Cortex of kidney (tissue), 1 donor: Measurements from ENCODE around the gene ZDHHC19.
"Not testable (repeated sequence)": the region's sequence is repeated elsewhere in the genome, so short reads cannot be mapped to it uniquely, and the experiment has no call there.

Source experiments
- DNase-seq: peaks from one replicate; lab custom pipeline; 2025; lab: John Stamatoyannopoulos, UW

Gene ZDHHC19

GRCh38 chr3:196210673-196211556, at the start of gene ZDHHC19:
TSS of gene ZDHHC19 (minus strand) at chr3:196211400. CDS start at chr3:196211315, 85 bp downstream.
- DNase-seq: no peak

- no peak for DNase-seq
Measured at GRCh38 chr3:196260784-196261183, 49.6 kb upstream of the ZDHHC19 start.

- no peak for DNase-seq
Measured at GRCh38 chr3:196255776-196256175, 44.6 kb upstream of the ZDHHC19 start.

GRCh38 chr3:196254376-196255283, 43.4 kb upstream of the ZDHHC19 start:
- DNase-seq: no peak

- no peak for DNase-seq
Measured at GRCh38 chr3:196251918-196252317, 40.7 kb upstream of the ZDHHC19 start.

GRCh38 chr3:196246612-196247308, 35.6 kb upstream of the ZDHHC19 start:
- DNase-seq: no peak

- not testable (repeated sequence) for DNase-seq
Measured at GRCh38 chr3:196244166-196244565, 33.0 kb upstream of the ZDHHC19 start.

- DNase-seq: no peak
Measured at GRCh38 chr3:196241704-196242103, 30.5 kb upstream of the ZDHHC19 start.

- DNase-seq: no peak
Measured at GRCh38 chr3:196240424-196240823, 29.2 kb upstream of the ZDHHC19 start.

- DNase-seq: no peak
Measured at GRCh38 chr3:196238612-196239560, 27.7 kb upstream of the ZDHHC19 start.

- DNase-seq: no peak
Measured at GRCh38 chr3:196237203-196237602, 26.0 kb upstream of the ZDHHC19 start.

- no peak for DNase-seq
Measured at GRCh38 chr3:196236223-196236622, 25.0 kb upstream of the ZDHHC19 start.

- DNase-seq: no peak
Measured at GRCh38 chr3:196235452-196236122, 24.4 kb upstream of the ZDHHC19 start.

GRCh38 chr3:196232882-196233251, 21.7 kb upstream of the ZDHHC19 start:
- DNase-seq: no peak

- DNase-seq: no peak
Measured at GRCh38 chr3:196232154-196232881, 21.1 kb upstream of the ZDHHC19 start.

- DNase-seq: no peak
Measured at GRCh38 chr3:196227629-196228493, 16.7 kb upstream of the ZDHHC19 start.

GRCh38 chr3:196227121-196227561, 15.9 kb upstream of the ZDHHC19 start:
- no peak for DNase-seq

- DNase-seq: no peak
Measured at GRCh38 chr3:196225763-196226364, 14.7 kb upstream of the ZDHHC19 start.
